Measurements from ENCODE around the gene C11orf97.
"Not testable (repeated sequence)": the region's sequence is repeated elsewhere in the genome, so short reads cannot be mapped to it uniquely, and the experiment has no call there.

The C11orf97 gene

DNA sequence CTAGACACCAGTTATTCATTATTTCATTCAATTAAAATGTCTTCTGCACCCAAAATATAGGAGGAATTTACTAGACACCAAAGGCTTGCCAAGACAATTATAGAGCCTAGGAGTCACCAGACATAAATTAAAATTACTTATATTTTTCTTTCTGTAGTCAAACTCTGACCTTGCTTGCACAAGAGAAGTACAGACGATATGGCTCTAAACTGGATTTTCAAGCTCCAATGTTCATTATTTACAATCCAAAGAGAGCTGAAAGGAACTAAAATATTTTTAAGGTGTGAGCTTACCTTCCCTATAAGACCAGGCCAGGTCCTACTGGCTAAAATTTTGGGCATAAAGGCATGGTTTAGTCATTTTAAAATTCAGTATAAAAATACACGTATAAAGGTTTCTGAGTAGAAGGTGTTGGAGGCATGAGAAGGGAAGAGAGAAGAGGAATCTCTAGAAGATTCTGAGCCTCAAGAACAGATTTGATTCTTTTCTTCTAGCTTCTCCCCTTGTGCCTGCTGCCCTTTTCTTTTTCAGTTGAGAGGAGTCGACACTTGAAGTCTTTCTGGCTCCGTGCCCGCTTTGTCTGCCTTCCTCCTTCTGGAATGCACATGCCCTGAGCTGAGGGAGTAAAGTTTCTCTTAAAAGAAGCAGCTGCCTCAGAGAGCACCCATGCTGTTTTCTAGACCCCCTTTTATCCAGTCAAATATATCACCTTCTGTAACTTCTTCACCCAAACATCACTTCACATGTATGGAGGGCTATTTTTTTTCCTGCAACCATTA lies 13.5 kb downstream of the C11orf97 start:
- DNase-seq (ENCODE audit: low read depth), result no peak

DNA sequence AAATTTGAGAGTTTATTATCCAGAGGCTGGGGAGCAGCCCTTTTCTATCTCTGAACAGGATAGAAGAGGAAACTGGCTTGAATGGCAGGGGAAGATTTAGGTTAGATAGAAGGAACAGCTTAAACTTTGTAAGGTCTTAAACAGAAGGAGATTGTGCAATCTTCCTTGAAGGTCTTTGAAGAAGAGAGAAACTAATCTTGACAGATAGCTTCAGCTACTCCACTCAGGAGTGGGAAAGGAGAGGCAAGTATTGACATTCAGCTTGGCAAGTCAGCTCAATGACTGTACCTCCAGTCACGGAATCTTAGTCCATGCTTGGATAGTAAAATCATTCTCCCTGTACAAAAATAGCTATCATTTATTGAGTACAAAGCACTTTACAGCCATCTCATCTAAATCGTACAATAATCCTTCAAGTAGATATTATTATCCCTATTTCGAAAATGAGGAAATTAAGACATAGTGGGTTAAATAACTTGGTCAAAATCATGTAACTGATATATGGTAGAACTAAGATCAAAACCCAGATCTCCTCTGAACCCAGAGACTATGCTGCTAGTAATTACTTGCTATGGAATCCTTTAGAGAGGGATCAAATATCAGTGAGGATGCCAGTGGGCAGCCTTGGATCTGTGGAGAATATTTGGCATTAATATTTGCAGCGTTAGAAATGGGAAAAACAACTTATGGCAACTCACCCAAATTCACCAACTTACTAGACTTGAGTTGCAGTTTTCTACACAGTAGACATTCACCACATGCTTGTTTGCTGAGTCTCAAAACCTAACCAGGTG lies 14.6 kb downstream of the C11orf97 start:
- no peak for DNase-seq (ENCODE audit: low read depth)

DNA sequence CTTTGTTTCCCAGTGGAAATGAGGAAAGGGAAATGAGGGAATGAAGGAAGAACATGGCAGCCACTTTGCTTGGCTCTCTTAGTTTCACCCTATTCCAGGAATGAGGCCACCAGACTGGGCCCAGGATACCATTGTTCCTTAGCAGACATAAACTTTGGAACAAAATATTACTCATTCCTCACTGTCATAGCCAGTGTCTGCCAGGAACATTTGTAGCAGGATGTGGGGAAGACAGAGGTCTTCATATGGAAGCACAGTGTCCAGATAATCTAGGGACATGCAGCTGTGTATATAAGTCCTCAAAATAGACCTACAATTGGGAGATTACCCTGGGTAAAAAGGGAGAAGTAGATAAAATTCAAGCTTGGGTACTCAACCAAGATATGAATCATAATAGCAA lies 16.3 kb downstream of the C11orf97 start:
- no peak for DNase-seq (ENCODE audit: low read depth)

DNA sequence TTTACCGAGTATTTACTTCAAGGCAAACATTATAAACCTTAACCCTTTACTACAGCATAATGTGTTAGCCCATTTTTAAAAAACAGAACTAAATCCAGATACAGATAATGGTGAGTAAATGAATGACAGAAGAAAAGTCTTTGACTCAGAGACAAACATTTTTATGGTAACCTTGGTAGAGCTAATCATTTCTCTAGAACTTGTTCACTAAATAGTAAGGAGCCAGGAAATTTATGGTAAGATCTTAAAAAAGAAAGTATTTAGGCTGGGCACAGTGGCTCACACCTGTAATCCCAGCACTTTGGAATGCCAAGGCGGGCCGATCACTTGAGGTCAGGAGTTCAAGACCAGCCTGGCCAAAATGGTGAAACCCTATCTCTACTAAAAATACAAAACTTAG lies 19.9 kb downstream of the C11orf97 start:
- no peak for DNase-seq (ENCODE audit: low read depth)

DNA sequence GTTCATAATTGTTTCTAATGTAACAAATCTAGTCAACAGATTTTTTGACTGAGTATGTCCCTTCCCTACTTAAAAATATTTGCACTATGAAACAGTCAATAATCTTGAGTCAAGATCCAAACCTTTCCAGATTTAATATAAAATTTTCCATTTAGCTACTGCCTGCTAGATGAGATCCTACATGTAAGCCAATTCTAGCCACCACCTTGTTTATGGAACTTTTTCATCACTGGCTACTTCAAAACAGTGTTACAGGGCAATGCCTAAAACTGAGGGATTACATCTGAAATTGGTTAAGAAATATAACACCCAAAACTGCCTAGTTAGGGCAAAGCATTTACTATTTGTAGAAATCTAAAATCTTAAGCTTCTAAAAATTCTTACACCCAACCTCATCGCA lies 20.9 kb downstream of the C11orf97 start:
- no peak for DNase-seq (ENCODE audit: low read depth)

DNA sequence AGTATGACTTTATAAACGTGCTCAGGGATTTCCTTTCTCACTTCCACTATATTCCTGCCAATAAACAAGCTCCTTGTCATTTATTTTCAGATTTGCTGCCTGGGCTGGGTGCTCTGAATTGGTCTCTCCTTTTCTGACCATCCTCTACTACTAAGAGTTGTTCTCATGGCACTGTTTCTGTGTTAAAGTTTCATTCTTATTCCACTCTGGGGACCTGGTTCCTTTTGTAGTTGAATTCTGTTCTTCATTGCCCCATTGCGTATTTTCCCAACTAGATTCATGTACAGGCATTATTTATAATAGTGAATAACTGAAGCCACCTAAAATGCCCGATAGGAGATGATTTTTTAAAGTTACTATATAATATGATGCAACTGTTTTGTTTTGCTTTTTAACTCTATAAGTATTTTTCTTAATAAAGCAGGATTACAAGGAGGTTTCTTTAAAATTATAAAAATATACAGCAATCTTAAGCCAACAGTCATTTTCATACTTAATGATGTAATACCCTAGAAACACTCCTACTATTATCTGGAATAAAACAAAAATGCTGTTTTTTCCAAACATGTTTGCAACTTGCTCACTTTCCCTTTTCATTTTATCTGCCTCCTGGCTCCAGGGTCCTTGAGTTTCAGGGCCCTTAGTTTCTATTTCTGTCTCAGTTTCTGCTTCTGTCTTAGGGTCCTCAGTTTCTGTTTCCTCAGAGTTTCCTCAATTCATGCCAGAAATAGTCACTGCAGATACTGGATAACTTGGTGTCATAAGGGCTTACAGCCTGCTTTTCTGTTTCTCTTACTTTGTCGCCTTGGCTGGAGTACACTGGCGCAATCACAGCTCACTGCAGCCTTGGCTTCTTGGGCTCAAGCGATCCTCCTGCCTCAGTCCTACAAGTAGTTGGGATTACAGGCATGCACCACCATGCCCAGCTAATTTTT lies 21.7 kb downstream of the C11orf97 start:
- DNase-seq (ENCODE audit: low read depth), result no peak

DNA sequence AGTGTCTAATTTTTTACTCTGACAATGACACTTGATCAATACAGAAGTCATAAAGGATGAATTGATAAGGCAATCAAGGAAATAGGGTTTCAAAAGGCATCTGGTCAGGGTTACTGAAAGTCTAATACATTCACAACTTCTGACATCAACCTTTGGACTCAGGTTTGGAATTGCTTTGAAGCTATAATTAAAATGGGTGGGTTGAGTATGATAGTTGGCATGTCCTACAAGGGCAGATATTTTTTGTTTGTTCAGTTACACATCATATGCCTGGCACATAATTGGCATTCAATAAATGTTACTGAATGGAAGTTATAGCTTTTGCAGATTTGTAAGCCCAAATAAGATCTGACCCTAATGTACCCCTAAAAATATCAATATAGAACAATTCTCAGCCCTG lies 24.1 kb downstream of the C11orf97 start:
- no peak for DNase-seq (ENCODE audit: low read depth)

DNA sequence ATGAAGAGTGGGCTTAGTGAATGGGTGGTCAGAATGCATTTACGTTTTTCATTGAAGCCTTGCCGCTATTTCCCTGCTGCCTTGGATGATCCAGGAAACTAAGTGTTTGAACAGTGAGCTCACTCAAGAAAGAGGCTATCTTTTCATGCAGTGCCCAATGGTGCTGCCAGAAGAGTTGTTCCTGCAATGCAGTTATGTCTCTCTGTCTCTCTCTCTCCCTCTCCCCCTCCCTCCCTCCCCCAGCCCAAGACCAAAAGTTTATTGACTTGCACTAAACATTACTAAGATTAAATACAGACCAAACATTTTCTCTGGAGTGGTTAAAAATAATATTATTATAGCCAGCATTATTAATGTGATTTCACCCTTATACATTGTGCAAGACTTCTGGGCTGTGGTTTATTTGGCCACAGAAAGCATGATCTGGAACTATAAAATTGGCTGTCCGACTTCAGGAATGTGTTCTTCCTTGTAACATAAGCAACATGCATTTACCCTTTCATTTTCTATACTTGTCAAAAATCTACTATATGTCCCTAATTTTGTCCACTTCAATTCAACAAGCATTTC lies 24.9 kb downstream of the C11orf97 start:
- no peak for DNase-seq (ENCODE audit: low read depth)

DNA sequence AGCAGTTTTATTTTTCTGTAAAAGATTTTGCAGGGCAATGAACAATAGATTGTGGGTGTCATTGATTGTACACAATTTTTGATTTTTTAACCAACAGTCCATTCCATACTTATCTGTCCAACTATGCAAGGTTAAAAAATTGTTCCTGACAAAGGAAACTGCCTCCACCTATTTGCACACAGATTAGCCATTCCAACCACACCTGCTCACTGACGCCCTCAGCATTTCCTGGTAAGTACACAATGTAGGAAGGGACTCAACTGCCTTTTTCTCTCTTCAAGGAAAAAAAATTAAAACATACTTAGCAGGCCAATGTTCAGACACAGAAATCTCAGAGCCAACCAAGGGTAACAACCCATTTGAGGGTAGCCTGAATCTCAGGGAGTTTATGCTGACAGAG lies 27.2 kb downstream of the C11orf97 start:
- no peak for DNase-seq (ENCODE audit: low read depth)

DNA sequence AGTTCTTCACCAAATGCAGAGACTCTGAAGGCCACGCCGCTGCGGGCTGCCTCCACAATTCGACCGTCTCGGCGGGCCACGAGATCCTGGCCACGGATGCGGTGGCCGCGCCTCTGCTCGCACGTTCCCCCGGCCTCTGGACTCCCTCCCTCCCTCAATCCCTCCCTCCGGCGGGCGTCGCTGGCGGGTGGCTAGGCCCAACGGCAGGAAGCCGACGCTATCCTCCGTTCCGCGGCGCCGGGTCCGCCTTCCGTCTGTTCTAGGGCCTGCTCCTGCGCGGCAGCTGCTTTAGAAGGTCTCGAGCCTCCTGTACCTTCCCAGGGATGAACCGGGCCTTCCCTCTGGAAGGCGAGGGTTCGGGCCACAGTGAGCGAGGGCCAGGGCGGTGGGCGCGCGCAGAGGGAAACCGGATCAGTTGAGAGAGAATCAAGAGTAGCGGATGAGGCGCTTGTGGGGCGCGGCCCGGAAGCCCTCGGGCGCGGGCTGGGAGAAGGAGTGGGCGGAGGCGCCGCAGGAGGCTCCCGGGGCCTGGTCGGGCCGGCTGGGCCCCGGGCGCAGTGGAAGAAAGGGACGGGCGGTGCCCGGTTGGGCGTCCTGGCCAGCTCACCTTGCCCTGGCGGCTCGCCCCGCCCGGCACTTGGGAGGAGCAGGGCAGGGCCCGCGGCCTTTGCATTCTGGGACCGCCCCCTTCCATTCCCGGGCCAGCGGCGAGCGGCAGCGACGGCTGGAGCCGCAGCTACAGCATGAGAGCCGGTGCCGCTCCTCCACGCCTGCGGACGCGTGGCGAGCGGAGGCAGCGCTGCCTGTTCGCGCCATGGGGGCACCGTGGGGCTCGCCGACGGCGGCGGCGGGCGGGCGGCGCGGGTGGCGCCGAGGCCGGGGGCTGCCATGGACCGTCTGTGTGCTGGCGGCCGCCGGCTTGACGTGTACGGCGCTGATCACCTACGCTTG lies 31.7 kb downstream of the C11orf97 start, which contains the start of gene FUT4:
Gene FUT4, plus strand, starts transcription at position 227 of the 951 bp plus-strand sequence. Its CDS starts 213 bp downstream, at position 440.
- peak; percentile 43 for DNase-seq (ENCODE audit: low read depth)

DNA sequence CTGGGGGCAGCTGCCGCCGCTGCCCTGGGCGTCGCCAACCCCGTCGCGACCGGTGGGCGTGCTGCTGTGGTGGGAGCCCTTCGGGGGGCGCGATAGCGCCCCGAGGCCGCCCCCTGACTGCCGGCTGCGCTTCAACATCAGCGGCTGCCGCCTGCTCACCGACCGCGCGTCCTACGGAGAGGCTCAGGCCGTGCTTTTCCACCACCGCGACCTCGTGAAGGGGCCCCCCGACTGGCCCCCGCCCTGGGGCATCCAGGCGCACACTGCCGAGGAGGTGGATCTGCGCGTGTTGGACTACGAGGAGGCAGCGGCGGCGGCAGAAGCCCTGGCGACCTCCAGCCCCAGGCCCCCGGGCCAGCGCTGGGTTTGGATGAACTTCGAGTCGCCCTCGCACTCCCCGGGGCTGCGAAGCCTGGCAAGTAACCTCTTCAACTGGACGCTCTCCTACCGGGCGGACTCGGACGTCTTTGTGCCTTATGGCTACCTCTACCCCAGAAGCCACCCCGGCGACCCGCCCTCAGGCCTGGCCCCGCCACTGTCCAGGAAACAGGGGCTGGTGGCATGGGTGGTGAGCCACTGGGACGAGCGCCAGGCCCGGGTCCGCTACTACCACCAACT lies 32.5 kb downstream of the C11orf97 start:
- DNase-seq (ENCODE audit: low read depth), result no peak

DNA sequence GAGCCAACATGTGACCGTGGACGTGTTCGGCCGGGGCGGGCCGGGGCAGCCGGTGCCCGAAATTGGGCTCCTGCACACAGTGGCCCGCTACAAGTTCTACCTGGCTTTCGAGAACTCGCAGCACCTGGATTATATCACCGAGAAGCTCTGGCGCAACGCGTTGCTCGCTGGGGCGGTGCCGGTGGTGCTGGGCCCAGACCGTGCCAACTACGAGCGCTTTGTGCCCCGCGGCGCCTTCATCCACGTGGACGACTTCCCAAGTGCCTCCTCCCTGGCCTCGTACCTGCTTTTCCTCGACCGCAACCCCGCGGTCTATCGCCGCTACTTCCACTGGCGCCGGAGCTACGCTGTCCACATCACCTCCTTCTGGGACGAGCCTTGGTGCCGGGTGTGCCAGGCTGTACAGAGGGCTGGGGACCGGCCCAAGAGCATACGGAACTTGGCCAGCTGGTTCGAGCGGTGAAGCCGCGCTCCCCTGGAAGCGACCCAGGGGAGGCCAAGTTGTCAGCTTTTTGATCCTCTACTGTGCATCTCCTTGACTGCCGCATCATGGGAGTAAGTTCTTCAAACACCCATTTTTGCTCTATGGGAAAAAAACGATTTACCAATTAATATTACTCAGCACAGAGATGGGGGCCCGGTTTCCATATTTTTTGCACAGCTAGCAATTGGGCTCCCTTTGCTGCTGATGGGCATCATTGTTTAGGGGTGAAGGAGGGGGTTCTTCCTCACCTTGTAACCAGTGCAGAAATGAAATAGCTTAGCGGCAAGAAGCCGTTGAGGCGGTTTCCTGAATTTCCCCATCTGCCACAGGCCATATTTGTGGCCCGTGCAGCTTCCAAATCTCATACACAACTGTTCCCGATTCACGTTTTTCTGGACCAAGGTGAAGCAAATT lies 33.3 kb downstream of the C11orf97 start:
- no peak for DNase-seq (ENCODE audit: low read depth)

DNA sequence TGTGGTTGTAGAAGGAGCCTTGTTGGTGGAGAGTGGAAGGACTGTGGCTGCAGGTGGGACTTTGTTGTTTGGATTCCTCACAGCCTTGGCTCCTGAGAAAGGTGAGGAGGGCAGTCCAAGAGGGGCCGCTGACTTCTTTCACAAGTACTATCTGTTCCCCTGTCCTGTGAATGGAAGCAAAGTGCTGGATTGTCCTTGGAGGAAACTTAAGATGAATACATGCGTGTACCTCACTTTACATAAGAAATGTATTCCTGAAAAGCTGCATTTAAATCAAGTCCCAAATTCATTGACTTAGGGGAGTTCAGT lies 33.9 kb downstream of the C11orf97 start:
- DNase-seq (ENCODE audit: low read depth), result no peak

DNA sequence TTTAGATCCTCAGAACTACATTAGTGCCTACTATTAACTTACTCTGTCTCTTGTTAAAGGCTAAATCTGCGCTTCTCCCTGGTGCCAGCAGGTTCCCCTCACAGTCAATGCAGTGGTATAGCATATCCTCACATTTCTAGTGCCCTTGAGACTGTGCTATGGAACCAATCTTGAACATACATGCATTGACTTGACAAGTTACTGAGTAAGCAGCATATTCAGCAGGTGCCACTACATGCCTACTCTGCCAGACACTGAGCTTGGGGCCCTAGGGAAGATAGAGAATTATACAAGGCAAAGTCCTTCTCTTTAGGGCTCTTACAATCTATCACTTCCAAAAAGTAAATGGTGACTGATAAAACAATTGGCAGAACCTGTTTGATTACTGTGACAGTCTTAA lies 34.6 kb downstream of the C11orf97 start:
- DNase-seq (ENCODE audit: low read depth), result no peak

DNA sequence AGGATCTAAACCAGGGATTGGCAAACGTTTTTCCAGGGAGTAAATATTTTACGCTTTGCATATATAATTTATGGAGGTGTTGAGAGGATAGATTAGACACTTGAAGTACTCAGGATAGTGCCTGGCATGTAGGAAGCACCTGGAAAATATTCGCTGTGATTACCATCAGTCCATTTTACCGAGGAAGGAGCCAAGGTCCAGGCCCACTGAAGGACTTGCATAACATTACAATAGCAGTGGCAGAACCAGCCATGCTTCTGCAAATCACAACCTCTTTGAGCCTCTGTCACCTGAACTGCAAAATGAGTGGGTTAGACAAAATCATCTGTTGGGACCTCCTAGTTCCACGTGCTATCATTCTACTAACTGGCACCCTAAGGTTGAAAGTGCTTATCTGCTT lies 36.9 kb downstream of the C11orf97 start:
- no peak for DNase-seq (ENCODE audit: low read depth)

DNA sequence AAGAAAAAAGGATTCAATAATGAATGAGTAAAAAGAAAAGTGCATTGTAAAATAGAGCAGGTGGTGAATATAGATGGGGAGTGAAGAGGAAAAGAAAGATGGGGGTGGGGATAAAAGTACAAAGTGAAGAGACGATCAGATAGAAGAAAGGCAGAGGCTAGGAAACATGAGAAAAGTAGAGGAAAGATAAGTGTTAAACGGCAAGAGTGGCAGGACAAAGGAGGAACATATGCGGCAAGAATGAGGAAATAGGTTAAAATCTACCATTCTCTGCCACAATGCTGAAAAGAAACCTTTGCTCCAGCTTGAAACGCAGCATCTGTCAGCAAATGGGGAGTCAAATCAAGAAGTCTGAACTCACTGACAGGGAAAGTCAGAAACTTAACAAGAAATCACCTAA lies 38.3 kb downstream of the C11orf97 start:
- no peak for DNase-seq (ENCODE audit: low read depth)

DNA sequence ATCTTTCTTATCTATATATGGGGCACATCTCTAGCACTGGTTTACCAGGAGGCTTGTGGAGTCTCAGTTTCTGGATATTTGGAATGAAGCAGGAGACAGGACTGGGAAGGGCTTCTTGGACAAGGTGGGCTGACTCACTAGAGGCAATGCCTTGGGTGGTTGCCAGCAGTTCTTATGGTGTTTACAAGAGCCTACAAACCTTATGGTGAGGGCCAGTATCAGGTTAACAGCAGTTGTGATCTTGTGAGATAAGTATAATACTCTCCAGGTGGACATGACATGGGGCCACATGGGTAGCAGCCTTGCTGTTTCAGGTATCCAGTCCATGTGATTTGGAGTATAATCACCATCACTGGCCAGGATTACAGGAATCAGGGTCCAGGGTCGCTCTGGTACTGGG lies 41.7 kb downstream of the C11orf97 start:
- no peak for DNase-seq (ENCODE audit: low read depth)

DNA sequence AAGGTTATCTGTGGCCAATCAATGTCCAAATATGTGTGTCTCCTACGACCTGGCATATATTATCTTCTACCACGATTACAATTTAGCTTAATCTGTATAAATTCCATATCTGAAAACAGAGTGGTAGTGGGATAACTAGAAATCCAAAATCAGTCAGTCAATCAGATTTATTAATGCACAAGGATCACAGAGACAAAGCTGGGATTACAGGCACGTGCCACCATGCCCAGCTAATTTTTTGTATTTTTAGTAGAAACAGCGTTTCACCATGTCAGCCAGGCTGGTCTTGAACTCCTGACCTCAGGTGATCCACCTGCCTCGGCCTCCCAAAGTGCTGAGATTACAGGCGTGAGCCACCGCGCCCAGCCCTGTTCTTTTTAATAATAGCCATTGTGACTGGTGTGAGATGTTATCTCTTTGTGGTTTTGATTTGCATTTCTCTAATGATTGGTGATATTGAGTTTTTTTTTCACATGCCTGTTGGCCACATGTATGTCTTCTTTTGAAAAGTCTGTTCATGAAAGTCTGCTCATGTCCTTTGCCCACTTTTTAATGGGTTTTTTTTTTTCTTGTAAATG lies 43.6 kb downstream of the C11orf97 start:
- not testable (repeated sequence) for DNase-seq (ENCODE audit: low read depth)

DNA sequence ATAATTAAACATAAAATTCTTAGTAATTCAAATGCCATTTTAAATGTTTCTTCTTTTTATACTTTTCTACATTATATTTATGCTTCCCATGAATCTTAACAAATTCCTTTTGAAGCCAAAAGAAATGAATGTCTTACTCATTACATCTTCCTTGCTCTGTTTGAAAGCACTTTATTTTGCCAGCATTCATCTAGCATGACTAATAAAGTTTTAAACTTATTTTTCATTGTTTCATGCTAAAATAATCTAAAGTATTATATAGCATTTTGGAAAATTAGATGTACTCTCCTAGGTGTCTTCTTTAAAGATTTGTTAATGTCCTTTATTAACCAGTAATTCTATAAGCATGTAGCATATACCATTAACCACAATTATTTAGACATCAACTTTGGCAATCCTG lies 45.2 kb downstream of the C11orf97 start:
- DNase-seq (ENCODE audit: low read depth), result no peak

Data from T follicular helper cell (primary cell).